H1 (cell line): ENCODE results near the gene ADARB2. TPM values are rescaled to one million over a fixed set of nuclear protein-coding genes. Genes with fewer than 3 reads are reported as not detected.
A peak's percentile ranks its signal among the peaks of the same experiment; 100 is the strongest.

Source experiments
- CTCF ChIA-PET: fragments of 300-600 bp; sonication (Branson Sonifier 250); formaldehyde crosslinking; loops from one replicate; lab custom pipeline; 2021; ENCODE audit not compliant: partially characterized antibody; lab: Charles Lee
- POLR2A ChIA-PET: fragments of 300-600 bp; sonication (Branson Sonifier 250); formaldehyde crosslinking; loops from one replicate; lab custom pipeline; 2021; ENCODE audit warnings: inconsistent platforms; ENCODE audit not compliant: partially characterized antibody; lab: Charles Lee
- DNase-seq, 2 experiments: peaks; one replicate each; pipeline versions ENCODE4 v3.0.0 to v3.0.0-alpha.2; 2010 to 2022; ENCODE audit warnings: low spot score in 2 of 2, low read depth in 1 of 2, mixed read lengths in 1 of 2
- FAIRE-seq: peaks from 2 replicates; lab custom pipeline; 2011; peaks lifted over from hg19 to GRCh38; lab: Jason Lieb, UNC
- H2AFZ ChIP-seq: 2 replicates; pipeline ENCODE4 v1.8.1; 2012; ENCODE audit warnings: low read length, inconsistent platforms
- H2AK5ac ChIP-seq: 2 replicates; pipeline ENCODE4 v1.6.1; 2013; ENCODE audit warnings: low read depth, low read length
- H2BK120ac ChIP-seq: replicated peaks from 2 replicates; pipeline ENCODE3; 2013; ENCODE audit warnings: low read depth, low read length, inconsistent platforms
- H2BK12ac ChIP-seq: 2 replicates; pipeline ENCODE4 v1.6.1; 2013; ENCODE audit warnings: low read depth, low read length
- H2BK15ac ChIP-seq: 2 replicates; pipeline ENCODE4 v1.6.1; 2013; ENCODE audit warnings: low read length
- H2BK20ac ChIP-seq: 2 replicates; pipeline ENCODE4 v1.6.1; 2013; ENCODE audit warnings: low read length
- H2BK5ac ChIP-seq: 2 replicates; pipeline ENCODE4 v1.6.1; 2013; ENCODE audit warnings: low read depth, low read length
- H3K14ac ChIP-seq: 2 replicates; pipeline ENCODE4 v1.6.1; 2013; ENCODE audit warnings: inconsistent platforms; ENCODE audit not compliant: insufficient read length
- H3K18ac ChIP-seq: 2 replicates; pipeline ENCODE4 v1.6.1; 2013; ENCODE audit warnings: low read length; ENCODE audit errors: extremely low read depth
- H3K23ac ChIP-seq: 2 replicates; pipeline ENCODE4 v1.6.1; 2013; ENCODE audit warnings: inconsistent platforms; ENCODE audit not compliant: insufficient read length
- H3K23me2 ChIP-seq: 2 replicates; pipeline ENCODE4 v1.6.1; 2013; ENCODE audit warnings: low read depth, low read length
- H3K27ac ChIP-seq: 2 replicates; pipeline ENCODE4 v1.6.1; 2011; ENCODE audit warnings: low read depth, low read length, inconsistent platforms
- H3K27me3 ChIP-seq, 4 experiments: replicated peaks in 1 of 4; 1 replicate in 1 of 4; 2 replicates in 3 of 4; pipeline versions ENCODE4 v1.6.1 to v1.8.1; 2011 to 2013; ENCODE audit warnings: low read length in 3 of 4, mild to moderate bottlenecking in 3 of 4, inconsistent platforms in 2 of 4, mixed read lengths in 2 of 4, moderate library complexity in 1 of 4; ENCODE audit not compliant: control insufficient read depth in 3 of 4, insufficient read depth in 3 of 4; ENCODE audit errors: extremely low read depth in 1 of 4
- H3K36me3 ChIP-seq, 4 experiments: 2 replicates each; pipeline versions ENCODE4 v1.6.1 to v1.8.1; 2011 to 2013; ENCODE audit warnings: mild to moderate bottlenecking in 4 of 4, low read length in 3 of 4, moderate library complexity in 2 of 4, control low read depth in 1 of 4, inconsistent platforms in 1 of 4; ENCODE audit not compliant: insufficient read depth in 4 of 4, control insufficient read depth in 2 of 4
- H3K4ac ChIP-seq: replicated peaks from 2 replicates; pipeline ENCODE3; 2013; ENCODE audit warnings: low read length, low read depth, mixed read lengths, inconsistent platforms; ENCODE audit not compliant: insufficient read length
- H3K4me1 ChIP-seq, 4 experiments: replicated peaks in 1 of 4; 1 replicate in 1 of 4; 2 replicates in 3 of 4; pipeline versions ENCODE4 v1.6.1 to v1.8.1; 2011 to 2013; ENCODE audit warnings: low read length in 3 of 4, inconsistent platforms in 2 of 4, mixed read lengths in 1 of 4; ENCODE audit not compliant: insufficient read depth in 4 of 4, control insufficient read depth in 3 of 4
- H3K4me2 ChIP-seq, 2 experiments: 2 replicates each; pipeline versions ENCODE4 v1.6.1 to v1.8.1; 2011 to 2013; ENCODE audit warnings: low read depth in 2 of 2, low read length in 2 of 2, control low read depth in 1 of 2, inconsistent platforms in 1 of 2, mild to moderate bottlenecking in 1 of 2; ENCODE audit not compliant: insufficient read depth in 1 of 2
- H3K4me3 ChIP-seq, 4 experiments: fragments of 200-600, 300-600 bp in 1 of 4; sonication (generic), shearing (Covaris generic), sonication (Bioruptor Twin) in 1 of 4; 2 replicates each; pipeline versions ENCODE4 v1.5.1 to v1.8.1; 2011 to 2016; ENCODE audit warnings: low read length in 4 of 4, low read depth in 3 of 4, control low read depth in 2 of 4, inconsistent platforms in 2 of 4, mild to moderate bottlenecking in 2 of 4, mixed read lengths in 1 of 4, moderate library complexity in 1 of 4; ENCODE audit not compliant: insufficient read depth in 2 of 4; ENCODE audit errors: extremely low read depth in 1 of 4
- H3K56ac ChIP-seq: replicated peaks from 2 replicates; pipeline ENCODE3; 2013; ENCODE audit warnings: low read depth, mild to moderate bottlenecking, mixed read lengths, low read length, inconsistent platforms; ENCODE audit not compliant: insufficient read length
- H3K79me1 ChIP-seq: 2 replicates; pipeline ENCODE4 v1.6.1; 2013; ENCODE audit warnings: low read depth, low read length, control low read depth
- H3K79me2 ChIP-seq, 2 experiments: 2 replicates each; pipeline versions ENCODE4 v1.6.1 to v1.8.1; 2012 to 2013; ENCODE audit warnings: low read length in 2 of 2, mild to moderate bottlenecking in 2 of 2, inconsistent platforms in 1 of 2; ENCODE audit not compliant: insufficient read depth in 2 of 2, control insufficient read depth in 1 of 2
- H3K9ac ChIP-seq, 4 experiments: replicated peaks in 1 of 4; 1 replicate in 1 of 4; 2 replicates in 3 of 4; pipeline versions ENCODE4 v1.6.1 to v1.8.1; 2011 to 2013; ENCODE audit warnings: low read depth in 3 of 4, low read length in 3 of 4, control low read depth in 2 of 4, mild to moderate bottlenecking in 2 of 4, moderate library complexity in 2 of 4, inconsistent platforms in 1 of 4; ENCODE audit errors: extremely low read depth in 1 of 4
- H3K9me3 ChIP-seq, 2 experiments: 2 replicates each; pipeline versions ENCODE4 v1.6.1 to v1.8.1; 2012 to 2013; ENCODE audit warnings: mild to moderate bottlenecking in 2 of 2, moderate library complexity in 2 of 2, control low read depth in 1 of 2, inconsistent platforms in 1 of 2, low read depth in 1 of 2, low read length in 1 of 2, mixed read lengths in 1 of 2; ENCODE audit not compliant: insufficient read depth in 2 of 2
- H4K20me1 ChIP-seq, 2 experiments: replicated peaks in 1 of 2; 2 replicates each; pipeline versions ENCODE3 to v1.8.1; 2011 to 2013; ENCODE audit warnings: inconsistent platforms in 2 of 2, low read length in 2 of 2, mild to moderate bottlenecking in 1 of 2; ENCODE audit not compliant: insufficient read depth in 2 of 2, control insufficient read depth in 1 of 2
- H4K5ac ChIP-seq: 2 replicates; pipeline ENCODE4 v1.6.1; 2013; ENCODE audit warnings: low read length, low read depth, mixed read lengths, inconsistent platforms; ENCODE audit not compliant: insufficient read length
- H4K8ac ChIP-seq: 2 replicates; pipeline ENCODE4 v1.8.0; 2013; ENCODE audit warnings: mild to moderate bottlenecking, moderate library complexity, low read length, inconsistent platforms; ENCODE audit not compliant: insufficient read depth; ENCODE audit errors: extremely low read depth
- H4K91ac ChIP-seq: replicated peaks from 2 replicates; pipeline ENCODE3; 2013; ENCODE audit warnings: low read length, mixed read lengths, inconsistent platforms; ENCODE audit not compliant: insufficient read length
- CTBP2 ChIP-seq: IDR thresholded peaks from 2 replicates; pipeline ENCODE4 v1.7.0; 2011; ENCODE audit warnings: borderline replicate concordance, mild to moderate bottlenecking, moderate library complexity, mixed read lengths, low read length; ENCODE audit not compliant: insufficient read depth, insufficient read length
- CTCF ChIP-seq, 3 experiments: IDR thresholded peaks; 1 replicate in 2 of 3; 2 replicates in 1 of 3; pipeline versions ENCODE4 v1.5.1 to v1.6.1; 2011; ENCODE audit warnings: low read length in 3 of 3, mild to moderate bottlenecking in 3 of 3, inconsistent platforms in 2 of 3, low read depth in 1 of 3, moderate library complexity in 1 of 3; ENCODE audit not compliant: insufficient read depth in 1 of 3; ENCODE audit errors: control extremely low read depth in 1 of 3
- E2F6 ChIP-seq: IDR thresholded peaks from 2 replicates; pipeline ENCODE4 v1.6.1; 2012; ENCODE audit warnings: inconsistent platforms
- HDAC2 ChIP-seq, 2 experiments: fragments of 300-600 bp in 1 of 2; sonication (generic) in 1 of 2; IDR thresholded peaks; 2 replicates each; pipeline ENCODE4 v1.6.1; 2011 to 2012; ENCODE audit warnings: low read depth in 2 of 2, low read length in 2 of 2, mild to moderate bottlenecking in 2 of 2, moderate library complexity in 2 of 2, borderline replicate concordance in 1 of 2, inconsistent platforms in 1 of 2
- JUND ChIP-seq: IDR thresholded peaks from 2 replicates; pipeline ENCODE4 v1.6.1; 2011; ENCODE audit warnings: mild to moderate bottlenecking, improper control_type of control experiment, low read length
- RNF2 ChIP-seq: fragments of 200-900, 300-1000 bp; sonication (generic); IDR thresholded peaks from 2 replicates; pipeline ENCODE4 v1.7.1; 2016; ENCODE audit warnings: borderline replicate concordance, low read depth, mild to moderate bottlenecking, antibody characterized with exemption, low read length; ENCODE audit not compliant: poor library complexity, severe bottlenecking; ENCODE audit errors: missing control alignments
- SP1 ChIP-seq: IDR thresholded peaks from 2 replicates; pipeline ENCODE4 v1.6.1; 2011; ENCODE audit warnings: low read depth, low read length
- WGBS, 2 experiments: shearing (Covaris generic) in 1 of 2; methylation state at CpG; one replicate each; pipeline versions ENCODE4 v1.1.6 to v1.1.7; 2013 to 2015; ENCODE audit warnings: low lambda C conversion rate in 2 of 2, mixed read lengths in 2 of 2, inconsistent platforms in 1 of 2, low coverage in 1 of 2, missing lambda C conversion rate in 1 of 2; ENCODE audit not compliant: insufficient replicate concordance in 2 of 2, insufficient coverage in 1 of 2, insufficient read length in 1 of 2; ENCODE audit errors: extremely low coverage in 1 of 2, missing lambda C conversion rate in 1 of 2; 5-methylcytosine and 5-hydroxymethylcytosine counted together
- polyA plus RNA-seq, 7 experiments: library from polyadenylated mRNA; depleted of rRNA in 3 of 7; stranded (reverse) in 5 of 7; unstranded in 2 of 7; fragments of >200 nt in 5 of 7; fragments of 200-250 nt in 2 of 7; gene quantifications; 1 replicate in 5 of 7; 2 replicates in 1 of 7; 4 replicates in 1 of 7; pipeline versions ENCODE4 v1.2.1 to v1.2.3, GENCODE V29; 2011 to 2013; ENCODE audit warnings: missing spikeins in 2 of 7, mixed read lengths in 2 of 7
- total RNA-seq: library from RNA; stranded (reverse); fragmentation: NEBNext Ultra II Directional; extraction: Animal tissue kit (Norgen Biotek cat#: 25700); gene quantifications from 2 replicates; pipeline ENCODE4 v1.2.1, GENCODE V29; 2021

ADARB2 gene
- total and polyA plus RNA-seq, 2 of the 8 experiments (the other 6 are each of a cell fraction or from before 2014, with no cell fraction given) = 2.2 to 2.8 TPM

GRCh38 chr10:1403508-1404322 lies 333.6 kb downstream of the ADARB2 start:
- H3K9ac ChIP-seq = no peak overlapping the region
- peak overlapping the region; percentile 84; the same call in 1 of the 2 replicates for H2BK12ac ChIP-seq
- H3K4ac ChIP-seq = no peak overlapping the region
- ChIA-PET CTCF (interaction anchor here (0.6 to 5.3 kb wide), 43 partner anchors 9 to 263 kb away, joined by 3 to 39 read pairs (median 4); no protein-coding TSS in a partner anchor), POLR2A (no interaction called here)
- no peak overlapping the region for H4K5ac ChIP-seq
- H3K18ac ChIP-seq = peak overlapping the region; percentile 51
- H2AK5ac ChIP-seq = no peak overlapping the region
- H3K23ac ChIP-seq = no peak overlapping the region
- H3K79me1 ChIP-seq = no peaks in the 10 kb centered on the region
- H3K23me2 ChIP-seq = no peaks in the 10 kb centered on the region
- no peak overlapping the region for H2BK120ac ChIP-seq
- H4K91ac ChIP-seq = peak overlapping the region; percentile 61
- no peak overlapping the region for H3K4me2 ChIP-seq
- FAIRE-seq (no peak), DNase-seq (peak in 1 of 2 experiments; percentile 72)
- H2BK5ac ChIP-seq = no peak overlapping the region
- H3K27me3 ChIP-seq = no peaks in the 10 kb centered on the region; a peak in 2 of 7 replicates
- WGBS, 2 experiments = 67% methylated on average over 18 of the region's 18 CpGs; no CpG with 5 or more reads in 1 of the 2 experiments
- no peak overlapping the region for H3K4me3 ChIP-seq
- no peak overlapping the region for H3K27ac ChIP-seq
- no peaks in the 10 kb centered on the region for H3K9me3 ChIP-seq
- no peak overlapping the region for H2BK15ac ChIP-seq
- peaks cover 0 to 9% (median 0%) of the 10 kb centered on the region in 4 experiments; a peak in 2 of 7 replicates for H3K4me1 ChIP-seq
- no peak overlapping the region for H2AFZ ChIP-seq
- H4K20me1 ChIP-seq = no peaks in the 10 kb centered on the region
- H3K56ac ChIP-seq = no peak overlapping the region
- no peak overlapping the region for H4K8ac ChIP-seq
- no peak overlapping the region for H3K14ac ChIP-seq
- no peaks in the 10 kb centered on the region for H3K79me2 ChIP-seq
- H2BK20ac ChIP-seq = peak overlapping the region; percentile 61; the same call in 1 of the 2 replicates
- no peaks in the 10 kb centered on the region for H3K36me3 ChIP-seq
- TF ChIP-seq HDAC2 (IDR thresholded peaks at IDR 0.05; ENCODE audit: borderline replicate concordance in 1 of 2, low read depth in 2 of 2, low read length in 2 of 2) (no peak), CTCF (IDR thresholded peaks at IDR 0.05; ENCODE audit: control extremely low read depth in 1 of 3, insufficient read depth in 1 of 3, low read depth in 1 of 3, low read length in 3 of 3) (peak; percentile 63 to 81 (median 80)), SP1 (no peak), JUND (no peak), E2F6 (peak; percentile 45), CTBP2 (no peak), RNF2 (no peak)
